Measurements from ENCODE around the gene CPT1B.

- TF ChIP-seq SMC3 (conservative IDR thresholded peaks at IDR 0.05; ENCODE audit: poor library complexity) (no peak), EP300 (conservative IDR thresholded peaks at IDR 0.05; ENCODE audit: poor library complexity, severe bottlenecking) (no peak), CTCF (IDR thresholded peaks at IDR 0.05; ENCODE audit: poor library complexity, severe bottlenecking) (no peak), POLR2AphosphoS5 (IDR thresholded peaks at IDR 0.05) (no peak), MXI1 (conservative IDR thresholded peaks at IDR 0.05; ENCODE audit: poor library complexity, severe bottlenecking) (no peak), RAD21 (conservative IDR thresholded peaks at IDR 0.05) (no peak), TAF1 (IDR thresholded peaks at IDR 0.05; ENCODE audit: low read depth) (no peak), REST (IDR thresholded peaks at IDR 0.05; ENCODE audit: borderline replicate concordance) (no peak)
These were observed 31.8 kb upstream of the CPT1B start for GRCh38 chr22:50610041-50610451.

All from neural cell (in vitro differentiated cells).